Measurements from ENCODE around the gene TMEM269. TPM values are rescaled to one million over a fixed set of nuclear protein-coding genes. Genes with fewer than 3 reads are reported as not detected.

Gene TMEM269
- total and polyA plus RNA-seq, 9 of the 15 experiments (the other 6 are each of a cell fraction or from before 2014, with no cell fraction given), result 0.09 to 0.49 (median 0.21) TPM

GRCh38 chr1:42756956-42757891 lies 27.6 kb upstream of the TMEM269 start (continued):
- TF ChIP-seq ZBTB40 (IDR thresholded peaks at IDR 0.05), result peak; percentile 28; the same call in 1 of the 2 replicates
- TF ChIP-seq ZBTB40 (CRISPR knock-in tag; IDR thresholded peaks at IDR 0.05), result no peak
- TF ChIP-seq BRCA1 (IDR thresholded peaks at IDR 0.05), result no peak
- TF ChIP-seq BRCA1 (CRISPR knock-in tag; IDR thresholded peaks at IDR 0.05), result no peak
- TF ChIP-seq ELF1 (tag; IDR thresholded peaks at IDR 0.05), result peak; percentile 89
- TF ChIP-seq FOXM1 (IDR thresholded peaks at IDR 0.05; ENCODE audit: low read depth), result no peak
- TF ChIP-seq FOXM1 (CRISPR knock-in tag; IDR thresholded peaks at IDR 0.05; ENCODE audit: low read depth), result no peak
- 0 out of 2 replicates have a peak, but pooled peaks have one; percentile 48 for TF ChIP-seq XRCC5 (IDR thresholded peaks at IDR 0.05; ENCODE audit: low read depth, low read length)
- no peak for TF ChIP-seq ZFPM2 (CRISPR knock-in tag; IDR thresholded peaks at IDR 0.05)
- TF ChIP-seq ETV1 (tag; conservative IDR thresholded peaks at IDR 0.05; ENCODE audit: low read depth), result peak; percentile 96
- TF ChIP-seq ILK (tag; IDR thresholded peaks at IDR 0.05; ENCODE audit: borderline replicate concordance, low read depth), result no peak
- TF ChIP-seq KLF13 (tag; IDR thresholded peaks at IDR 0.05; ENCODE audit: borderline replicate concordance, low read depth), result no peak
- peak; percentile 44 to 71 for TF ChIP-seq RAD21 (CRISPR knock-in tag; conservative IDR thresholded peaks at IDR 0.05 in 1 of 2, IDR thresholded peaks at IDR 0.05 in 1 of 2)
